Tibial nerve (tissue), 4 donors: Measurements from ENCODE around the gene POLA2. TPM values are rescaled to one million over a fixed set of nuclear protein-coding genes. Genes with fewer than 3 reads are reported as not detected.
"Not testable (repeated sequence)": the region's sequence is repeated elsewhere in the genome, so short reads cannot be mapped to it uniquely, and the experiment has no call there.

Source experiments
- DNase-seq, 2 donors: peaks; one replicate each; pipeline ENCODE4 v3.0.0-alpha.2; 2019; ENCODE audit warnings: low spot score in 2 of 2
- H3K27ac ChIP-seq, 4 donors: fragments of 200-600 bp; sonication (generic) in 3 of 4; one replicate each; pipeline ENCODE4 v1.5.1; 2017 to 2019; ENCODE audit warnings: mild to moderate bottlenecking in 1 of 4
- H3K27me3 ChIP-seq, 2 donors: fragments of 200-600 bp; sonication (generic) in 1 of 2; one replicate each; pipeline versions ENCODE4 v1.5.1 to v1.6.0; 2017 to 2019
- H3K36me3 ChIP-seq, 3 donors: fragments of 200-600 bp; sonication (generic); one replicate each; pipeline ENCODE4 v1.5.1; 2018 to 2019
- H3K4me1 ChIP-seq, 4 donors: fragments of 200-600 bp; sonication (generic) in 3 of 4; one replicate each; pipeline ENCODE4 v1.5.1; 2017 to 2019
- H3K4me3 ChIP-seq, 4 donors: fragments of 200-600 bp; sonication (generic) in 3 of 4; one replicate each; pipeline ENCODE4 v1.5.1; 2017 to 2019; ENCODE audit warnings: mild to moderate bottlenecking in 1 of 4, moderate library complexity in 1 of 4
- H3K9me3 ChIP-seq, 4 donors: fragments of 200-600 bp; sonication (generic) in 3 of 4; one replicate each; pipeline ENCODE4 v1.5.1; 2017 to 2019
- CTCF ChIP-seq, 5 experiments: fragments of 200-600 bp in 3 of 5; fragments of 450-650 bp in 2 of 5; sonication (generic) in 3 of 5; IDR thresholded peaks; one replicate each; pipeline ENCODE4 v1.5.1; 2016 to 2019; ENCODE audit warnings: antibody characterized with exemption in 5 of 5, mild to moderate bottlenecking in 3 of 5, moderate library complexity in 2 of 5
- EP300 ChIP-seq, 2 donors: sonication (generic); formaldehyde crosslinking; IDR thresholded peaks; one replicate each; pipeline ENCODE4 v1.6.1; 2017; ENCODE audit warnings: antibody characterized with exemption in 2 of 2, mild to moderate bottlenecking in 1 of 2
- POLR2A ChIP-seq, 2 donors: fragments of 450-650 bp; IDR thresholded peaks; one replicate each; pipeline ENCODE4 v1.6.1; 2017; ENCODE audit warnings: antibody characterized with exemption in 2 of 2, mild to moderate bottlenecking in 2 of 2, moderate library complexity in 2 of 2
- WGBS, 2 donors: methylation state at CpG; one replicate each; pipeline ENCODE4 v1.1.5; 2018; 5-methylcytosine and 5-hydroxymethylcytosine counted together
- total RNA-seq, 4 donors: library from RNA; depleted of rRNA; stranded (reverse); fragments of >200 nt; gene quantifications; one replicate each; pipeline ENCODE4 v1.1.0, GENCODE V29; 2016

POLA2 gene
- total RNA-seq, 4 donors from 2014 or later: 3.5 to 13.5 (median 10.0) TPM

DNA sequence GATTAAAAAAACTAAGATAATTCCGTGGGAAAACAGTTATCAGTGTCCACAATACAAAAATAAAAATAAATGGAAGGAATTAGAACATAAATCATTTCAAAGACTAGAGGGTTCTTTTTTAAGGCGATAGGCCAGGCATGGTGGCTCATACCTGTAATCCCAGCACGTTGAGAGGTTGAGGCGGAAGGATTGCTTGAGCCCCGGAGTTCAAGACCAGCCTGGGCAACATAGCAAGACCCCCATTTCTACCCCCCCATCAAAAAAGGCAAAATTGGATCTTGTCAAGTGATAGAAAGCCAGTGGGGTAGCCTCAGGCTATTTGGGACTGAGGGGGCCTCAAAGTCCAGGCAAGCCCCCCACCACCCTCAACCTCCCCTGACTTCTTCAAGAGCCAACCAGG, 20.6 kb upstream of the POLA2 start:
- Histone ChIP-seq H3K9me3 (peaks cover 0 to 4% (median 0%) of the 10 kb centered on the region in 4 donors), H3K27me3 (no peaks in the 10 kb centered on the region), H3K27ac (no peak overlapping the region), H3K4me1 (no peaks in the 10 kb centered on the region), H3K36me3 (no peaks in the 10 kb centered on the region), H3K4me3 (no peak overlapping the region)
- no peak for TF ChIP-seq CTCF (IDR thresholded peaks at IDR 0.05)
- TF ChIP-seq EP300 (IDR thresholded peaks at IDR 0.05): no peak
- TF ChIP-seq POLR2A (IDR thresholded peaks at IDR 0.05): no peak
- DNase-seq: no peak
- WGBS, 2 donors: 71 to 77% methylated on average over 5 of the region's 5 CpGs

DNA sequence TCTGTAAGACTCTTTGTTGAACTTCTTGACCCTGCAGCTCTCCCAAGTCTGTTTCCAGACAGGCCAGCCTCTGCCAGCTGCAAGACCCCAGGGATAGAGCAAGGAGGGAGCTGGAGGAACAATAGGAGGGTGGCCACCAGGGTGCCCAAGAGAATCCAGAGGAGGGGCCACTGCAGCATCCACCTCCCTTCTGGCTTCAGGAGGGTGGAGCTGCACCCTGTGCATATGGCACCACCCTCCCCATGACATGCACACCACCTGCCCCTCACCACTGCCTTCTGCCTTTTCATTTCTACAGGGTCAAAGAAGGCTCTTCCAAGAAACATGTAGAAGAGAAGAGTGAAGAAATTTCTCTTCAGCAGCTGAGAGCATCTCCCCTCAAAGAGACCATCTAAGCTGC, 20.1 kb upstream of the POLA2 start:
- Histone ChIP-seq H3K4me1 (no peaks in the 10 kb centered on the region), H3K36me3 (no peaks in the 10 kb centered on the region), H3K4me3 (no peak overlapping the region), H3K9me3 (peaks cover 0 to 4% (median 0%) of the 10 kb centered on the region in 4 donors), H3K27ac (no peak overlapping the region), H3K27me3 (no peaks in the 10 kb centered on the region)
- no peak for DNase-seq
- TF ChIP-seq POLR2A (IDR thresholded peaks at IDR 0.05) (no peak), EP300 (IDR thresholded peaks at IDR 0.05) (no peak), CTCF (IDR thresholded peaks at IDR 0.05) (no peak)

DNA sequence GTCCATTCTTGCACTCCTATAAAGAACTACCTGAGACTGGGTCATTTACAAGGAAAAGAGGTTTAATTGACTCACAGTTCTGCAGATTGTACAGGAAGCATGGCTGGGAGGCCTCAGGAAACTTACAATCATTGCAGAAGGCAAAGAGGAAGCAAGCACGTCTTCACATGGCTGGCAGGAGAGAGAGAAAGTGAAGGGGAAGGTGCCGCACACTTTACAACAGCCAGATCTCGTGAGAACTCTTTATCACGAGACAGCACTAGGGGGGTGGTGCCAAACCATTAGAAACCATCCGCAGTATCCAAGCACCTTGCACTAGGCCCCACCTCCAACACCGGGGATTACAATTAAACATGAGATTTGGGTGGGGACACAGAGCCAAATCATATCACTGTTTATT, 19.4 kb upstream of the POLA2 start:
- no peak overlapping the region for H3K27ac ChIP-seq
- TF ChIP-seq CTCF (IDR thresholded peaks at IDR 0.05) (no peak), EP300 (IDR thresholded peaks at IDR 0.05) (no peak), POLR2A (IDR thresholded peaks at IDR 0.05) (no peak)
- H3K4me1 ChIP-seq: no peaks in the 10 kb centered on the region
- no peaks in the 10 kb centered on the region for H3K36me3 ChIP-seq
- peaks cover 0 to 4% (median 0%) of the 10 kb centered on the region in 4 donors for H3K9me3 ChIP-seq
- H3K27me3 ChIP-seq: no peaks in the 10 kb centered on the region
- WGBS, 2 donors: 82 to 84% methylated on average over 6 of the region's 6 CpGs
- no peak for DNase-seq
- no peak overlapping the region for H3K4me3 ChIP-seq

- WGBS, 2 donors: 33 to 38% methylated on average over 4 of the region's 4 CpGs
- peaks cover 0 to 4% (median 0%) of the 10 kb centered on the region in 4 donors for H3K9me3 ChIP-seq
- no peaks in the 10 kb centered on the region for H3K27me3 ChIP-seq
- no peak overlapping the region for H3K4me3 ChIP-seq
- no peak overlapping the region for H3K27ac ChIP-seq
- no peaks in the 10 kb centered on the region for H3K36me3 ChIP-seq
- DNase-seq: no peak
- no peak for TF ChIP-seq CTCF (IDR thresholded peaks at IDR 0.05)
- TF ChIP-seq EP300 (IDR thresholded peaks at IDR 0.05): no peak
- no peak for TF ChIP-seq POLR2A (IDR thresholded peaks at IDR 0.05)
- H3K4me1 ChIP-seq: no peaks in the 10 kb centered on the region
Measured at GRCh38 chr11:65243797-65244196, 18.0 kb upstream of the POLA2 start.

DNA sequence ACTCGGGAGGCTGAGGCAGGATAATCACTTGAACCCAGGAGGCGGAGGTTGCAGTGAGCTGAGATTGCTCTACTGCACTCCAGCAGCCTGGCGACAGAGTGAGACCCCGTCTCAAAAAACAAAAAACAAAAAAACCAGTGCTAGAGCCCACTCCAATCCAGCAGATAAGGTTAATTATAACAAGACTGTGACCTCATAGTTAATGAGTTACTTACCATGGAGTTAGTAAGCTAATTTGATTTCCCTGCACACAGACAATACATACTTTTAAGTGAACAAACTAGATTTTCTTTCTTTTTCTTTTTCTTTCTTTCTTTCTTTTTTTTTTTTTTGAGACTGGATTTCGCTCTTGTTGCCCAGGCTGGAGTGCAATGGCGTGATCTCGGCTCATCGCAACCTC, 16.7 kb upstream of the POLA2 start:
- WGBS, 2 donors: 89 to 95% methylated on average over 8 of the region's 8 CpGs
- DNase-seq, H3K27me3 ChIP-seq, H3K9me3 ChIP-seq, H3K4me3 ChIP-seq, H3K4me1 ChIP-seq, H3K36me3 ChIP-seq, H3K27ac ChIP-seq: not testable (repeated sequence)

- Histone ChIP-seq H3K4me1 (no peaks in the 10 kb centered on the region), H3K4me3 (no peak overlapping the region), H3K27ac (no peak overlapping the region), H3K27me3 (no peaks in the 10 kb centered on the region), H3K36me3 (no peaks in the 10 kb centered on the region), H3K9me3 (peaks cover 0 to 4% (median 0%) of the 10 kb centered on the region in 4 donors)
- no peak for TF ChIP-seq EP300 (IDR thresholded peaks at IDR 0.05)
- TF ChIP-seq CTCF (IDR thresholded peaks at IDR 0.05): no peak
- no peak for TF ChIP-seq POLR2A (IDR thresholded peaks at IDR 0.05)
- 70 to 72% methylated on average over 5 of the region's 5 CpGs for WGBS, 2 donors
- no peak for DNase-seq
Measured at GRCh38 chr11:65246506-65246905, 15.3 kb upstream of the POLA2 start.

DNA sequence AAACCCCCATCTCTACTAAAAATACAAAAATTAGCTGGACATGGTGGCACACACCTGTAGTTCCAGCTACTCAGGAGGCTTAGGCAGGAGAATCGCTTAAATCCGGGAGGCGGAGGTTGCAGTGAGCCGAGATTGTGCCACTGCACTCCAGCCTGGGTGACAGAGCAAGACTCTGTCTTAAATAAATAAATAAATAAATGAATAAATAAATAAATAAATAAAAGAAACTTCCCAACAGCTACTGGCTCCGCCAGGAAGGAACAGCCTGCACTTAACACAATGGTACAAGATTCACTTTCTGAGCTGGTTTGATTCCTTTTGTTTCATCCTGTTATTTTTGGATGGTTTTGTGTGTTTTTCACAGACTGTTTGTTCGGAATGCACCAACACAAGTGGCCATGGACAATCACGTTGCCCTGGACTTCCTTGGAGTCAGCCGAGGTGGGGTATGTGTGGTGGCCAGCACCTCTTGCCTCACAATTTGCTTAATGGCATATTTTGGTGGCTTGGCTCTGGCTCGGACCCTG, 13.5 kb upstream of the POLA2 start:
- H3K36me3 ChIP-seq, H3K9me3 ChIP-seq, H3K4me3 ChIP-seq, H3K4me1 ChIP-seq, H3K27ac ChIP-seq, DNase-seq, H3K27me3 ChIP-seq: not testable (repeated sequence)
- WGBS, 2 donors: 76 to 81% methylated on average over 9 of the region's 9 CpGs
